IMR-90 (cell line): ENCODE data around the gene FIGLA. TPM values are rescaled to one million over a fixed set of nuclear protein-coding genes. Genes with fewer than 3 reads are reported as not detected.

ENCODE experiments used
- ATAC-seq: fragments of 200-7000 bp; cut with Tn5 transposase; 2 replicates; pipeline ENCODE4 v1.9.1; 2020; ENCODE audit warnings: low read depth, mild to moderate bottlenecking, moderate library complexity
- BruUV-seq: library from RNA; stranded (reverse); fragments of 400-500 nt; replicated peaks from 2 replicates; lab custom pipeline; 2021; lab: Mats Ljungman, UMichigan
- CTCF ChIA-PET: fragments of 300-600 bp; formaldehyde crosslinking; extraction: SDS; loops from one replicate; lab custom pipeline; 2021; ENCODE audit warnings: antibody characterized with exemption; lab: Yijun Ruan, JAX
- POLR2A ChIA-PET: fragments of 300-600 bp; sonication (Branson Sonifier 250); formaldehyde crosslinking; loops from one replicate; lab custom pipeline; 2022; ENCODE audit warnings: antibody characterized with exemption; ENCODE audit not compliant: unreplicated experiment; lab: Charles Lee
- DNase-seq: peaks from one replicate; pipeline ENCODE4 v3.0.0; 2013
- H2AFZ ChIP-seq: replicated peaks from 2 replicates; pipeline ENCODE3; 2013; ENCODE audit warnings: low read length, mild to moderate bottlenecking; ENCODE audit not compliant: poor library complexity
- H2AK5ac ChIP-seq: 2 replicates; pipeline ENCODE4 v1.6.1; 2013; ENCODE audit warnings: low read depth, low read length, inconsistent platforms
- H2AK9ac ChIP-seq: replicated peaks from 2 replicates; pipeline ENCODE3; 2013; ENCODE audit warnings: mild to moderate bottlenecking, low read depth, low read length, moderate library complexity; ENCODE audit not compliant: poor library complexity
- H2BK120ac ChIP-seq: 2 replicates; pipeline ENCODE4 v1.6.1; 2013; ENCODE audit warnings: low read depth, low read length, inconsistent platforms
- H2BK15ac ChIP-seq: 3 replicates; pipeline ENCODE4 v1.6.1; 2013; ENCODE audit warnings: low read depth, low read length, inconsistent platforms
- H2BK20ac ChIP-seq: 2 replicates; pipeline ENCODE4 v1.6.1; 2013; ENCODE audit warnings: low read depth, mild to moderate bottlenecking, inconsistent platforms, low read length, moderate library complexity
- H2BK5ac ChIP-seq: 2 replicates; pipeline ENCODE4 v1.6.1; 2013; ENCODE audit warnings: mild to moderate bottlenecking, low read depth, low read length, inconsistent platforms; ENCODE audit not compliant: poor library complexity, severe bottlenecking
- H3K14ac ChIP-seq: replicated peaks from 2 replicates; pipeline ENCODE4 v1.6.1; 2013; ENCODE audit warnings: low read depth, low read length, inconsistent platforms
- H3K18ac ChIP-seq: 2 replicates; pipeline ENCODE4 v1.6.1; 2013; ENCODE audit warnings: low read depth, low read length, control low read depth
- H3K23ac ChIP-seq: 2 replicates; pipeline ENCODE4 v1.6.1; 2013; ENCODE audit warnings: low read depth, low read length, inconsistent platforms
- H3K27ac ChIP-seq: 2 replicates; pipeline ENCODE4 v1.5.1; 2013; ENCODE audit warnings: mild to moderate bottlenecking, control low read depth, low read length; ENCODE audit not compliant: insufficient read depth
- H3K27me3 ChIP-seq: 2 replicates; pipeline ENCODE4 v1.6.1; 2013; ENCODE audit warnings: low read length; ENCODE audit not compliant: control insufficient read depth, insufficient read depth
- H3K36me3 ChIP-seq: 2 replicates; pipeline ENCODE4 v1.6.1; 2013; ENCODE audit warnings: low read length, mixed read lengths; ENCODE audit not compliant: control insufficient read depth, insufficient read depth
- H3K4ac ChIP-seq: 2 replicates; pipeline ENCODE4 v1.6.1; 2013; ENCODE audit warnings: low read depth, low read length, inconsistent platforms
- H3K4me1 ChIP-seq: 2 replicates; pipeline ENCODE4 v1.6.1; 2013; ENCODE audit warnings: low read length, mixed read lengths; ENCODE audit not compliant: control insufficient read depth, insufficient read depth
- H3K4me2 ChIP-seq: 2 replicates; pipeline ENCODE4 v1.6.1; 2013; ENCODE audit warnings: low read depth, mild to moderate bottlenecking, control low read depth, low read length, moderate library complexity
- H3K4me3 ChIP-seq: 2 replicates; pipeline ENCODE4 v1.5.1; 2013; ENCODE audit warnings: low read depth, mild to moderate bottlenecking, control low read depth, low read length, moderate library complexity; ENCODE audit not compliant: insufficient read depth
- H3K56ac ChIP-seq: 2 replicates; pipeline ENCODE4 v1.6.1; 2013; ENCODE audit warnings: low read length, inconsistent platforms; ENCODE audit not compliant: insufficient read depth; ENCODE audit errors: extremely low read depth
- H3K79me1 ChIP-seq, 2 experiments: 2 replicates each; pipeline ENCODE4 v1.6.1; 2013; ENCODE audit warnings: low read length in 2 of 2, inconsistent platforms in 1 of 2, low read depth in 1 of 2
- H3K9ac ChIP-seq: 2 replicates; pipeline ENCODE4 v1.6.1; 2013; ENCODE audit warnings: low read depth, low read length, control low read depth
- H3K9me1 ChIP-seq: 2 replicates; pipeline ENCODE4 v1.6.1; 2013; ENCODE audit warnings: low read length, inconsistent platforms; ENCODE audit not compliant: insufficient read depth
- H3K9me3 ChIP-seq: 2 replicates; pipeline ENCODE4 v1.6.1; 2013; ENCODE audit warnings: low read length; ENCODE audit not compliant: control insufficient read depth, insufficient read depth
- H4K20me1 ChIP-seq: 2 replicates; pipeline ENCODE4 v1.6.1; 2013; ENCODE audit warnings: low read length, inconsistent platforms; ENCODE audit not compliant: insufficient read depth
- H4K5ac ChIP-seq: 2 replicates; pipeline ENCODE4 v1.6.1; 2013; ENCODE audit warnings: mild to moderate bottlenecking, low read depth, low read length, control low read depth
- H4K8ac ChIP-seq, 2 experiments: 2 replicates each; pipeline ENCODE4 v1.6.1; 2013; ENCODE audit warnings: low read depth in 2 of 2, low read length in 2 of 2, control low read depth in 1 of 2, inconsistent platforms in 1 of 2
- H4K91ac ChIP-seq: 2 replicates; pipeline ENCODE4 v1.6.1; 2013; ENCODE audit warnings: low read depth, low read length, inconsistent platforms; ENCODE audit not compliant: insufficient read depth
- BHLHE40 ChIP-seq: fragments of 150-350 bp; IDR thresholded peaks from 2 replicates; pipeline ENCODE4 v1.6.1; 2016; ENCODE audit warnings: mild to moderate bottlenecking, low read depth, low read length
- CEBPB ChIP-seq: IDR thresholded peaks from 2 replicates; pipeline ENCODE4 v1.6.1; 2012; ENCODE audit warnings: low read depth, low read length, improper control_type of control experiment
- CHD1 ChIP-seq: IDR thresholded peaks from 2 replicates; pipeline ENCODE4 v1.6.1; 2012; ENCODE audit warnings: low read depth, low read length, improper control_type of control experiment
- CTCF ChIP-seq: conservative IDR thresholded peaks from 2 replicates; pipeline ENCODE4 v1.5.1; 2012; ENCODE audit warnings: mild to moderate bottlenecking, low read depth, low read length, improper control_type of control experiment
- ELK1 ChIP-seq: fragments of 150-350 bp; IDR thresholded peaks from 2 replicates; pipeline ENCODE4 v1.6.1; 2016; ENCODE audit warnings: low read depth, mild to moderate bottlenecking, low read length, moderate library complexity, borderline replicate concordance
- FOS ChIP-seq: fragments of 150-350 bp; IDR thresholded peaks from 2 replicates; pipeline ENCODE4 v1.6.1; 2016; ENCODE audit warnings: low read depth, low read length
- MAFK ChIP-seq: IDR thresholded peaks from 2 replicates; pipeline ENCODE4 v1.6.1; 2012; ENCODE audit warnings: low read depth, low read length, improper control_type of control experiment
- MAZ ChIP-seq: IDR thresholded peaks from 2 replicates; pipeline ENCODE4 v1.6.1; 2012; ENCODE audit warnings: low read depth, mild to moderate bottlenecking, low read length, improper control_type of control experiment, moderate library complexity, borderline replicate concordance
- MXI1 ChIP-seq: IDR thresholded peaks from 2 replicates; pipeline ENCODE4 v1.6.1; 2012; ENCODE audit warnings: low read depth, mild to moderate bottlenecking, low read length, moderate library complexity, borderline replicate concordance
- NFE2L2 ChIP-seq: fragments of 150-350 bp; IDR thresholded peaks from 2 replicates; pipeline ENCODE4 v1.6.1; 2016; ENCODE audit warnings: low read depth, mild to moderate bottlenecking, low read length
- POLR2A ChIP-seq: IDR thresholded peaks from 2 replicates; pipeline ENCODE4 v1.6.1; 2012; ENCODE audit warnings: mild to moderate bottlenecking, low read depth, low read length
- RAD21 ChIP-seq: IDR thresholded peaks from 2 replicates; pipeline ENCODE4 v1.6.1; 2012; ENCODE audit warnings: low read length, improper control_type of control experiment
- RCOR1 ChIP-seq: IDR thresholded peaks from 2 replicates; pipeline ENCODE4 v1.6.1; 2012; ENCODE audit warnings: mild to moderate bottlenecking, low read length, improper control_type of control experiment; ENCODE audit not compliant: insufficient replicate concordance
- RFX5 ChIP-seq: IDR thresholded peaks from 2 replicates; pipeline ENCODE4 v1.8.0; 2012; ENCODE audit warnings: low read depth, mild to moderate bottlenecking, low read length, moderate library complexity
- SMC3 ChIP-seq: fragments of 150-350 bp; IDR thresholded peaks from 2 replicates; pipeline ENCODE4 v1.6.1; 2016; ENCODE audit warnings: low read depth, mild to moderate bottlenecking, antibody characterized with exemption, low read length, moderate library complexity
- USF2 ChIP-seq: fragments of 150-350 bp; IDR thresholded peaks from 2 replicates; pipeline ENCODE4 v1.6.1; 2017; ENCODE audit warnings: mild to moderate bottlenecking, antibody characterized with exemption, low read length, low read depth
- WGBS, 2 experiments: methylation state at CpG; one replicate each; pipeline versions ENCODE4 v1.1.5 to v1.1.7; 2013; ENCODE audit warnings: missing lambda C conversion rate in 2 of 2; ENCODE audit not compliant: insufficient read length in 1 of 2; ENCODE audit errors: extremely low coverage in 2 of 2; 5-methylcytosine and 5-hydroxymethylcytosine counted together
- dilution Hi-C: fragments of 300-500 bp; cut with HindIII; formaldehyde crosslinking; loops from one replicate; pipeline ENCODE4 v1.14.3; 2018; ENCODE audit warnings: low sequenced_read_pairs; ENCODE audit not compliant: unreplicated experiment
- in situ Hi-C: fragments of 300-500 bp; cut with MboI; formaldehyde crosslinking; loops from 3 replicates; pipeline ENCODE4 v1.14.3; 2019; ENCODE audit warnings: low sequenced_read_pairs, inconsistent platforms, mixed read lengths
- intact Hi-C: fragments of 100-400 bp; cut with micrococcal nuclease; formaldehyde crosslinking; loops from 2 replicates; pipeline ENCODE4 v1.10.0; 2022
- polyA plus RNA-seq, 3 experiments: library from polyadenylated mRNA; depleted of rRNA; stranded (reverse); fragments of >200 nt; gene quantifications; 2 replicates each; pipeline ENCODE4 v1.2.3, GENCODE V29; 2012; ENCODE audit warnings: low replicate concordance in 1 of 3
- total RNA-seq: library from RNA; depleted of rRNA; stranded (reverse); fragments of >200 nt; gene quantifications from 2 replicates; pipeline ENCODE4 v1.2.3, GENCODE V29; 2012

Gene FIGLA
- total and polyA plus RNA-seq, 2 of the 4 experiments (the other 2 are of a cell fraction), result not detected

- Histone ChIP-seq H2BK120ac (no peak overlapping the region), H3K18ac (no peak overlapping the region), H2AFZ (no peak overlapping the region), H3K4me1 (no peaks in the 10 kb centered on the region), H3K27ac (no peak overlapping the region), H3K9me3 (no peaks in the 10 kb centered on the region), H4K91ac (no peak overlapping the region), H4K8ac (no peak overlapping the region), H3K4me2 (no peak overlapping the region), H2BK15ac (no peak overlapping the region), H3K14ac (no peak overlapping the region), H2AK9ac (no peak overlapping the region), H2BK20ac (no peak overlapping the region), H2BK5ac (no peak overlapping the region), H3K36me3 (no peaks in the 10 kb centered on the region), H3K23ac (no peak overlapping the region), H3K79me1 (no peaks in the 10 kb centered on the region), H3K27me3 (peaks cover 6% of the 10 kb centered on the region; the same call in 1 of the 2 replicates), H4K5ac (no peak overlapping the region), H3K9me1 (no peaks in the 10 kb centered on the region), H2AK5ac (no peak overlapping the region), H3K4ac (no peak overlapping the region), H3K4me3 (no peak overlapping the region), H3K9ac (no peak overlapping the region), H4K20me1 (no peaks in the 10 kb centered on the region), H3K56ac (no peak overlapping the region)
- ChIA-PET POLR2A (no interaction called here), CTCF (no interaction called here)
- intact Hi-C loops (no loop called here), dilution Hi-C loops (no loop called here), in situ Hi-C loops (no loop called here)
- no peak for TF ChIP-seq BHLHE40
- TF ChIP-seq CEBPB, result no peak
- no peak for TF ChIP-seq CTCF
- TF ChIP-seq RCOR1, result no peak
- TF ChIP-seq POLR2A, result no peak
- no peak for TF ChIP-seq RAD21
- no peak for TF ChIP-seq MAZ
- no peak for TF ChIP-seq MXI1
- TF ChIP-seq SMC3, result no peak
- TF ChIP-seq MAFK, result no peak
- TF ChIP-seq USF2, result no peak
- TF ChIP-seq RFX5, result no peak
- no peak for TF ChIP-seq NFE2L2
- no peak for TF ChIP-seq CHD1
- no peak for TF ChIP-seq ELK1
- no peak for TF ChIP-seq FOS
- no peak for ATAC-seq
- BruUV-seq, result no TSS peak
- no peak for DNase-seq
- no CpG with 5 or more reads among the region's 6 CpGs for WGBS, 2 experiments
Measured at GRCh38 chr2:70807102-70807827, 16.8 kb upstream of the FIGLA start.
